Suprapubic skin (tissue), 3 donors: ENCODE measurements around the gene ZBTB45.

Experiments
- POLR2AphosphoS5 ChIP-seq, 3 donors: sonication (generic); formaldehyde crosslinking; IDR thresholded peaks; one replicate each; pipeline ENCODE4 v1.6.1; 2017; ENCODE audit warnings: antibody characterized with exemption in 3 of 3
- TF ChIP-seq, protein P1 (sequence below), 2 donors: fragments of 200-600 bp in 1 of 2; fragments of 450-650 bp in 1 of 2; sonication (generic) in 1 of 2; IDR thresholded peaks; one replicate each; pipeline ENCODE4 v1.5.1; 2016 to 2019; ENCODE audit warnings: antibody characterized with exemption in 2 of 2, mild to moderate bottlenecking in 1 of 2, moderate library complexity in 1 of 2

DNA sequence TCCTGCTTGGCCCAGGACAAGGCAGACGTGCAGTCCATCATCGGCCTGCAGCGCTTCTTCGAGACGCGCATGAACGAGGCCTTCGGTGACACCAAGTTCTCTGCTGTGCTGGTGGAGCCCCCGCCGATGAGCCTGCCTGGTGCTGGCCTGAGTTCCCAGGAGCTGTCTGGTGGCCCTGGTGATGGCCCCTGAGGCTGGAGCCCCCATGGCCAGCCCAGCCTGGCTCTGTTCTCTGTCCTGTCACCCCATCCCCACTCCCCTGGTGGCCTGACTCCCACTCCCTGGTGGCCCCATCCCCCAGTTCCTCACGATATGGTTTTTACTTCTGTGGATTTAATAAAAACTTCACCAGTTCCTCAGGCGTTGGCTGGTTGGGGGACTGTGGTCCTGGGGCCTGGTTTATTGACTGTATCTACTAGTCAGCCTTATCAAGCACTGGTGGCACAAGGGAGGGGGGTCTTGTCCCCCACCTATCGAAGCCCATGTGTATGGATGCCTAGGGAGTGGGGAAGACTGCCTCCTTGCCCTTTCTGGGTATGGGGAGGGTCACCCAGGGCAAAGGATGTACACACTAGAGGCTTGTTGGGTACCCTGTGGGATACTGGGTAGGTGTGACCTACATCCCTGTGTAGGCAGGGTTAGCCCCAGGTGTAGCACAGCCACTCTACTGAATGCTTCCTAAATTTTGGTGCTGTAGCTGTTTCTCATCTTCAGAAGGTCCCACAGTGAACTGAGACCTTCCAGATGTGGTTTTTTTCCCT lies 30.9 kb upstream of the ZBTB45 start:
- TF ChIP-seq, protein P1, sequence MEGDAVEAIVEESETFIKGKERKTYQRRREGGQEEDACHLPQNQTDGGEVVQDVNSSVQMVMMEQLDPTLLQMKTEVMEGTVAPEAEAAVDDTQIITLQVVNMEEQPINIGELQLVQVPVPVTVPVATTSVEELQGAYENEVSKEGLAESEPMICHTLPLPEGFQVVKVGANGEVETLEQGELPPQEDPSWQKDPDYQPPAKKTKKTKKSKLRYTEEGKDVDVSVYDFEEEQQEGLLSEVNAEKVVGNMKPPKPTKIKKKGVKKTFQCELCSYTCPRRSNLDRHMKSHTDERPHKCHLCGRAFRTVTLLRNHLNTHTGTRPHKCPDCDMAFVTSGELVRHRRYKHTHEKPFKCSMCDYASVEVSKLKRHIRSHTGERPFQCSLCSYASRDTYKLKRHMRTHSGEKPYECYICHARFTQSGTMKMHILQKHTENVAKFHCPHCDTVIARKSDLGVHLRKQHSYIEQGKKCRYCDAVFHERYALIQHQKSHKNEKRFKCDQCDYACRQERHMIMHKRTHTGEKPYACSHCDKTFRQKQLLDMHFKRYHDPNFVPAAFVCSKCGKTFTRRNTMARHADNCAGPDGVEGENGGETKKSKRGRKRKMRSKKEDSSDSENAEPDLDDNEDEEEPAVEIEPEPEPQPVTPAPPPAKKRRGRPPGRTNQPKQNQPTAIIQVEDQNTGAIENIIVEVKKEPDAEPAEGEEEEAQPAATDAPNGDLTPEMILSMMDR (IDR thresholded peaks at IDR 0.05): no peak
- no peak for TF ChIP-seq POLR2AphosphoS5 (IDR thresholded peaks at IDR 0.05)
